Omental fat pad (tissue), 4 donors: ENCODE results near the gene PTPN21. TPM values are rescaled to one million over a fixed set of nuclear protein-coding genes. Genes with fewer than 3 reads are reported as not detected.

Source experiments
- ATAC-seq: fragments of 150-250 bp; one replicate; pipeline ENCODE4 v1.9.1; 2016; ENCODE audit warnings: mild to moderate bottlenecking, moderate library complexity; ENCODE audit not compliant: low FRiP score
- DNase-seq: peaks from one replicate; pipeline ENCODE4 v3.0.0-alpha.2; 2019; ENCODE audit warnings: low spot score
- CTCF ChIP-seq, 3 donors: fragments of 450-650 bp; IDR thresholded peaks; one replicate each; pipeline ENCODE4 v1.5.1; 2016 to 2017; ENCODE audit warnings: antibody characterized with exemption in 3 of 3, mild to moderate bottlenecking in 3 of 3, moderate library complexity in 2 of 3
- total RNA-seq, 4 donors: library from RNA; depleted of rRNA; stranded (reverse); fragments of >200 nt; gene quantifications; one replicate each; pipeline ENCODE4 v1.1.0, GENCODE V29; 2016

PTPN21 gene
- total RNA-seq, 4 donors from 2014 or later = 9.1 to 19.7 (median 14.8) TPM

- ATAC-seq = no peak
- TF ChIP-seq CTCF (IDR thresholded peaks at IDR 0.05) = no peak
- no peak for DNase-seq
Observed at GRCh38 chr14:88488081-88488480, 66.7 kb downstream of the PTPN21 start.

DNA sequence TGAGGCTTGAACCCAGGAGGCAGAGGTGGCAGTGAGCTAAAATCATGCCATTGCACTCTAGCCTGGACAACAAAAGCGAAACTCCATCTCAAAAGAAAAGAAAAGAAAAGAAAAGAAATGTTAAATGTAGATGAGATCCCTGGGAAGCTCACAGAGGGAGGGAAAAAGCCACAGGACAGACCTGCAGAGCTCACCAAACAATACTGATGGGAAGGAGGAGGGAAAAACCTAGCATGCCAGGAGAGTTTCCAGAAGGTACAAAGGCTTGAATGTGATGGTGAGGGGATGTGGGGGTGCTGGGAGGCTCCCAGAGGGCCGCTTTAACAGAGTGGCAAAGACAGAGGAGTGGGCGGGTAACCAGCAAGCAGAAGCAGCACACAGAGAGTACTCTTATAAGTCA, 72.3 kb downstream of the PTPN21 start:
- no peak for DNase-seq
- no peak for ATAC-seq
- TF ChIP-seq CTCF (IDR thresholded peaks at IDR 0.05) = no peak

GRCh38 chr14:88481794-88482193, 73.0 kb downstream of the PTPN21 start:
- ATAC-seq (peak; percentile 11), DNase-seq (no peak)
- TF ChIP-seq CTCF (IDR thresholded peaks at IDR 0.05) = no peak

DNA sequence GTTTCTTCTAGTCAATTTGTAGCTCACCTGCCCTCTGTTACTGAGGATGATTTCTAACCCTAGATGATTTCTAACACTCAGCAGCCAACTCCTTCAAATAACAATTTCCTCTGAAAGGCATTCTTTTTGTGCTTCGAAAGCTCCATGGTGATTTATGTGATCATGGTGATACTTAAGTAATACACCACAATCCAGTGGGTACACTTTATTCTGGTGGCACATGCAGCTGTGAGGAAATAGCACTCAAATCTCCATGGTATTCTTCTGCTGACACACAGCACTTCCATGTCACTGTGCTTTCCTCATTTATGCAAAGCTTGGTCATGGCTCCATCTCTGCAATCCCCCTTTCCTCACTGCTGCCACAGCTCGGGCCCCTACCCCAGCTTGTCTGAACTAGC, 73.7 kb downstream of the PTPN21 start:
- ATAC-seq = no peak
- no peak for DNase-seq

GRCh38 chr14:88479574-88479987, 75.2 kb downstream of the PTPN21 start:
- no peak for ATAC-seq
- DNase-seq = no peak
- TF ChIP-seq CTCF (IDR thresholded peaks at IDR 0.05) = no peak

More for the DNA sequence above, 73.7 kb downstream of the PTPN21 start:
- no peak for TF ChIP-seq CTCF (IDR thresholded peaks at IDR 0.05)

GRCh38 chr14:88478931-88479330, 75.9 kb downstream of the PTPN21 start:
- ATAC-seq (no peak), DNase-seq (no peak)
- TF ChIP-seq CTCF (IDR thresholded peaks at IDR 0.05) = no peak

- TF ChIP-seq CTCF (IDR thresholded peaks at IDR 0.05) = no peak
- DNase-seq = no peak
- ATAC-seq = no peak
Observed at GRCh38 chr14:88477513-88478250, 77.1 kb downstream of the PTPN21 start.
